Peyer's patch (tissue), 4 donors: ENCODE data around the gene ASIC4.

Experiments
- POLR2A ChIP-seq, 2 donors: fragments of 450-650 bp; IDR thresholded peaks; one replicate each; pipeline ENCODE4 v1.5.1; 2017; ENCODE audit warnings: antibody characterized with exemption in 2 of 2, mild to moderate bottlenecking in 2 of 2, moderate library complexity in 2 of 2
- TF ChIP-seq, protein P1 (sequence below), 6 experiments: fragments of 450-650 bp in 4 of 6; fragments of 200-600 bp in 2 of 6; sonication (generic) in 1 of 6; IDR thresholded peaks; one replicate each; pipeline ENCODE4 v1.5.1; 2017 to 2019; ENCODE audit warnings: antibody characterized with exemption in 6 of 6, mild to moderate bottlenecking in 3 of 6, moderate library complexity in 1 of 6

DNA sequence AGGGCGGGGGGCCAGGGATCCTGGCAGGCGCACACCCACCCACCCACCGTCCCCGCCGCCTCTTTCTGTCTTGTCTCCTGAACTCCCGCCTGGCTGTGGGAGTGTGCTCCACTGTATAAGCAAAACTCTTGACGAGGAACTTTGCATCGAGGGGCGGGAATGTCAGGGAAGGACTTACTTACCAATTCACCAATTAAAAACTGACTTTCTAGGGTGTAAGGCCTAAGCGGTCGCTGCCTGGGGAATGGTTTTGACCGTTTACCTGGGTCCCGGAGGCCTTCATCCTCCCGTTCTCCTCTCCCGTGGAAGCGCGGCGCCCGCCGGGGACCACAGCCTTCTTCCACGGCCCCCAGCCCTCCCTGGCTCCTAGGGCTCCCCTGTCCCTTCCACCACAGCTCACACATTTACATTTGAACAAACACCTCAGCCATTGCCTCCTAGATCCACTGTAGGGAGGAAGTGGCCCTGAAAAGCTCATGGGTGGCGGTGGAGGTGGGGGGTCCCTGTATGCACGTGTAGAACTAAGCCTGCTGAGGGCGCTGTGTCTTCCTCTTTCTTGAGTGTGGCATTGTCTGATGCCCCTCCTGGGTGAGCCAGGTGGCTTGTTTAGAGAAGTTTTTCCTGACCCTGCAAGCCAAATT, 8.9 kb downstream of the ASIC4 start:
- no peak for TF ChIP-seq POLR2A (IDR thresholded peaks at IDR 0.05)
- TF ChIP-seq, protein P1, sequence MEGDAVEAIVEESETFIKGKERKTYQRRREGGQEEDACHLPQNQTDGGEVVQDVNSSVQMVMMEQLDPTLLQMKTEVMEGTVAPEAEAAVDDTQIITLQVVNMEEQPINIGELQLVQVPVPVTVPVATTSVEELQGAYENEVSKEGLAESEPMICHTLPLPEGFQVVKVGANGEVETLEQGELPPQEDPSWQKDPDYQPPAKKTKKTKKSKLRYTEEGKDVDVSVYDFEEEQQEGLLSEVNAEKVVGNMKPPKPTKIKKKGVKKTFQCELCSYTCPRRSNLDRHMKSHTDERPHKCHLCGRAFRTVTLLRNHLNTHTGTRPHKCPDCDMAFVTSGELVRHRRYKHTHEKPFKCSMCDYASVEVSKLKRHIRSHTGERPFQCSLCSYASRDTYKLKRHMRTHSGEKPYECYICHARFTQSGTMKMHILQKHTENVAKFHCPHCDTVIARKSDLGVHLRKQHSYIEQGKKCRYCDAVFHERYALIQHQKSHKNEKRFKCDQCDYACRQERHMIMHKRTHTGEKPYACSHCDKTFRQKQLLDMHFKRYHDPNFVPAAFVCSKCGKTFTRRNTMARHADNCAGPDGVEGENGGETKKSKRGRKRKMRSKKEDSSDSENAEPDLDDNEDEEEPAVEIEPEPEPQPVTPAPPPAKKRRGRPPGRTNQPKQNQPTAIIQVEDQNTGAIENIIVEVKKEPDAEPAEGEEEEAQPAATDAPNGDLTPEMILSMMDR (IDR thresholded peaks at IDR 0.05): no peak
